ENCODE results near the gene AQP9.

DNA sequence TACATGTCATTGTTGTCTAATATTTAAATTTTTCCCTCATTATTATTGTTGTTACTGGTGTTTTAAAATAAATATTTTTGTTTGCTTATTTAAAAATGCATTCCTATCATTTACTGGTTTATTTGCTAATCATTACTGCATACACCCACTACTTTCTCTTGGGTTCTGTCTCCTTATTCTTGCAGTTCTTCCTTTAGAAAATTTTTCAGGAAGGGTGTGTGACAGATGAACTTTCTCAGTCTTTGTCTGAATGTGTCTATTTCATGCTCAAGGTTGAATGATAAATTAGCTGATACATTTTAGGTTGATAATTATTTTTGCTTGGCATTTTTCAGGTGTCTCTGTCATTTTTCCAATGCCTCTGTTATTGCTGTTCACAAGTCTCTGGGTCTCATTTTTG lies 7.4 kb downstream of the AQP9 start:
- TF ChIP-seq TEAD4 (IDR thresholded peaks at IDR 0.05) (no peak), EGR1 (IDR thresholded peaks at IDR 0.05) (no peak), MAX (IDR thresholded peaks at IDR 0.05) (no peak)

Data from Ishikawa (cell line).